Right hindlimb (tissue), 1 donor: ENCODE results near the gene STAMBPL1.
A peak's percentile ranks its signal among the peaks of the same experiment; 100 is the strongest.

Experiments
- DNase-seq: peaks from one replicate; pipeline ENCODE4 v3.0.0-alpha.2; 2018

The STAMBPL1 gene

DNA sequence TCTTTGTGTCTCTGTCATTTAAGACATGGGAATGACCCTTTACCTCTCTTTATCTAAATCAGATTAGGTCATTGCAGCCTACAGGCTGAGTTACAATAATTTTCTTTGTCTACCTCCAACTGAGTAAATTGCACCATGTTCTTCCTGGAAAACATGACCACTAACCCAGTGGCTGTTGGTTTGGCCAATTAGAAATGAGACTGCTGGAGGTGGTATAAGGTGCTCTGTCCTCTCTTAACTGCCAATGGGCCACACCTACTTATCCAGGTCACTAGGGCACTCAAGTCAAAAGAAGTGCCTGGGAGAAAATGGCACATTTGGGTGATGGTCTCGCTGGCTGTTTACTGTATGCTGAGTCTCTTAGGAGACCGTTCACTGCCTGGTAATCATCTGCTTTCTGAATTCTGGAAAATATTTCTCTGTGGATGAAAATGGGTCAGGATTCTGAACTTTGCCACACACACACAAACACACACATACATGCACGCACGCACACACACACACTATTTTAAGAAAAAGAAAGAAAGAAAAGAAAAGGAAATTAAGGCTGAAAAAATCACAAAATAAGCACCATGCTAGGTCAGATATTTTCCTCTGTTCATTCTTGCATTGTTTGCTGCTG lies 16.4 kb downstream of the STAMBPL1 start:
- no peak for DNase-seq

DNA sequence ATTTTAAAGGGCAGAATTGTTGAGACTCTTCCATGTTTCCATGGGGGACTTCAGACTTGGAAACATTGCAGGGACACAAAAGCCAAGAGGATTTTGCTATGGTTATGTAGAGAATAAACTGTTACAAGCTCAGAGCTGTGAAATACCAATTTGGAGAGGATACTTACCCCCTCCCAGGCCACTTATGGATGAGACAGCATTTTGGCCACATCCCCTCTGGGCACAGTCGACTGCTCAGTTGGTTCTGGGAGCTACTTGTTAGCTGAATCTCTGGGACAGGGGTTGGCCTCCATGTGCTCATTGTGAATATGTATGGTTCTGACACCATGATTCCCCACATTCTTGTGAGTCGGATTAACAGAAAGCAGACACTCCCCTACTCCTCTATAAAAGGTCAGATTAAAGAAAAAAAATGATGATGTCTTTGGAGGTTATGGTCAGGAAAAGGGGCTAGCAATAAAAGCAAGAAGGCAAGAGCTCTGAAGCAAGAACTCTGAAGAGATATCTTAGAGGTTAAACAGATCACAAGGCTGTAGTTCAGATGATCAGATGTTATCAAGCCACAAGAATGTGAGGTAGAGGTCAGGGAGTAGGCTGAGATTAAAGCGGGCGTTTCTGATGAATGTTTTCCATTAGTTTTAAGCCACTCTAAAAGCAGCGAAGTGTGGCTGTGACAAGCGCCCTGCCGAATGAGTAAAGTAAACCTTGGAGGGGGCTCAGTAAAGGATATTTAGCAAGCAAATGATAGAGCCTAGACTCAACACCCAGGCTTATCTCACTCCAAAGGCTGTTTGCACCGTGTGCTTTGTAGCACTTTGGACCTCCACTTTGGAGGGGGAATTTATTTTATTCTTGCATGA lies 17.2 kb downstream of the STAMBPL1 start:
- DNase-seq: peak; percentile 45

DNA sequence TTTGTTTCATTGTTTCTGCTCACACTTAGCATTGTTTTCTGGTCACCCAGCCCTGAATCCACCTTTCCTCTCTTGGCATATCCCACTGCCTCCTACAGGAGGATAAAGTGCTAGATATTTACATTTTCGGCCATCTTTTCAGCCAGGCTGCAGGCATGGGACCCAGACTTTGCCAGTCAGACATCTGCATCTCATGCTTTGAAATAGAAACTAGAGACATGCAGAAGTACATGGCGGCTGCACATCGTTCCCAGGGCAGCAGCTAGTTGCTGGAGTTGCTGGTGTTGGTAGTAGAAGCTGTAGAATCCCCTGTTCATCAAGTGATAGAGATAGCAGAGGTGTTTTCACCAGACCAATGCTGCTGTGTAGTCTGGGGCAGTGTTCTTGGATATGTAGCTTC lies 18.7 kb downstream of the STAMBPL1 start:
- no peak for DNase-seq

DNA sequence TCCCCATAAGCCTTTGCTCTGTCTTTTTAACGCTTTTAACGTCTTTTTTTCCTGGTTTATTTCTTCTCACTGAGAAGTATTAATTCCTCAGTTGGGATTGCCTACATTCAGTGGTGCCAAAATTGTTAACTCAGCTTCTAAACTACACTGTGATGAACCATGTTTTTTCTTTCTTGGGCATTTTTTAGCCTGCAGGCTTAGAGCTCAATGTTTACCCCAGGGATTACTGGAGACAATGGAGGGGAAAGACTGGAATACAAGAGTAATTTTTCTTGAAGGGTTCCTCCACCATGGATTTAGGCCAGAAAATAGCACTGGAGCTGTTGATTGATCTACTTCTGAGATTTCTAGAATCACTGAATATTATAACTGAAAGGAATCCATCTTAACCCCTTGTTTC lies 19.8 kb downstream of the STAMBPL1 start:
- DNase-seq: no peak

DNA sequence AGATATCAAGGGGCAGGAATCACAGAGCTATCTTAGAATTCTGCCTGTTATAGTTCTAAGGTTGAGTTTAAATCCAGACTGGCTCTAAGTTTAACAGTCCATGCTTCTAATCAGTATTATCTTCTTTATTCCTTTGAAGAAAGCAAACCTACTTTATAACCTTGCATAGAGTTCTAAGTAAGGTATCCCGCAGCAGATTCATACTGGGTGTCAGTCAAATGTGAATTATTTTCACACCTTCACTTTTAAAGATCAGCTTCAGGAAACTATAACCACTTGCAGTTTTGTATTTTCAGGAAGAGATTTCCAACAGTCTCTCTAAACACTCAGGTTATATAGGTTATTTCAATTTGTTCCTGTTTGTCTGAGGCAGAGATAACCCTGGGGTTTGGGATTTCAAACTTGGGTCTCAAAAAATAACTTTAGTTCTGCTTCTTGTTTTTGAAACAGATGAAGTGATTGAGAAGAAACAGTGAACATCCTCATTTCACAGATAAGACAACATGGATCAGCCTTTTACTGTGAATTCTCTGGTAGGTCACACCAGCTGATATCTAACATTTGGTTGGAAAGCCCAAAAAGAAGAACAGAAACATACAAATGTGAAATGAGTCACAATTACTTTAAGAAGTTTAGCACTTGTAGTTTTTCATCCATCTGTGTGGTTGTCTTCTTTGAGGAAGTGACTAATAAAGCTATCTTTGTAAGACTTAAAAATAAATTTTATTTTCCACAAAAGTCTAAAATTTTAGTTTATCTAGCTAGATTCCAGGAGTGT lies 21.4 kb downstream of the STAMBPL1 start:
- DNase-seq: no peak

DNA sequence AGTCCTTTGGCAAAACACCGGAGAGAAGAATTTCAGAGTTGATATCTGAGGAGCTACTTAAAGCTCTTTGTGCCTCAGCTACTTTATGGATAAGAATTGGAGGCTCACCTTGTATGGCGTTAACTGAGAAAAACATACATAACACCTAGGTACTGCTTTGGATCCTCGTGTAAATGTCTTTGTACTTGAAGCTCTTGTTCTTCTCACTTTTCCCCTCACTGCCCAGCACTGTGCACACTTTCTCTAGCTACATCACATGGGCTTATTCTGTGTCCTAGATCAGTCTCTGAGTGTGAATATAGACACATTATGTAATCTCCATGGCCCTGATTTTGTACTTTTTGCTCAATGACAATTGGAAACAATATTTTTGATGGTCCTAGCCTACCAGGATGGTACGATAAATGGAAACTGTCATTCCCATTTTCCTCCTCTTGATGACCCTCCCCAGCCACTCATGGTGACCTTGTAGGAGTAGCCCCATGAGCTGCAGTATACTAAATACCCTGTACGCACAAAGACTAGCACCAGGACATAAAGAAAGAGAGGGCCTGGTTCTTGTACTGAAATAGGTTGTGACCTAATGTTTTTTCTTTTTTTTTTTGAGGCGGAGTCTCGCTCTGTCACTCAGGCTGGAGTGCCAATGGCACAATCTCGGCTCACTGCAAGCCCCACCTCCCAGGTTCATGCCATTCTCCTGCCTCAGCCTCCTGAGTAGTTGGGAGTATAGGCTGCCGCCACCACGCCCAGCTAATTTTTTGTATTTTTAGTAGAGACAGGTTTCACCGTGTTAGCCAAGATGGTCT lies 22.1 kb downstream of the STAMBPL1 start:
- DNase-seq: no peak

DNA sequence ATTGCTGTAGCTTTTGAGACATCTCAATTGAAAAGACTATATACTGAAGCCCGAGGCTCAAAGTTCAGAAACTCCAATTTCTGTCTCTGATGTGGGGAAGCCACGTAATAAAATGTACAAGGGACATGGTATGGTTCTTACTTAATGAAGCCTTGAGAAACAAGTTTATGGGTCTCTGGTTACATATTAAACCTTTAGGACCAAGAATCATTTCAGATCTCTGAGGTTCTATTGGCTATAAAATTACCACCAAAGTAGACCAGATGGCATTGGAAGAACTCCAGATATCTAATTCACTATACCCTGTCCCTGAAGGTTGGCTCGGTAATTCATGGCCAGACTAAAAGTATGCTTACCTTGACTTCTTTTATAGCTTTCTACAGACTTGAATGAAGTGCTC lies 23.7 kb downstream of the STAMBPL1 start:
- no peak for DNase-seq

DNA sequence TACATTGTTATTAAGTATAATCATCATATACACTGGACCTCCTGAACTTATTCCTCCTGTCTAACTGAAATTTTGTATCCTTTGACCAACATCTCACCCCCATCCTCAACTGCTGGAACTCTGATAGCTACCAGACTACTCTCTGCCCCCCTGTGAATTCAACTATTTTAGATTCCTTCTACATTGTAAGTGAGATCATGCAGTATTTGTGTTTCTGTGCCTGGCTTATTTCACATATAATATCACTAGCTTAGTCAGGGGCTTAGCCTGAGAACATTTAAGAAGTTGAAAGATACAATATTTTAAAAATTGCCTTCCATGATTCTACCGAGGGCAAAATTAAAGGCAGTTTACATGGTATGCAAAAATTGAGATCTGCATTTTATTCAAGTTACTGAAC lies 26.9 kb downstream of the STAMBPL1 start:
- no peak for DNase-seq

DNA sequence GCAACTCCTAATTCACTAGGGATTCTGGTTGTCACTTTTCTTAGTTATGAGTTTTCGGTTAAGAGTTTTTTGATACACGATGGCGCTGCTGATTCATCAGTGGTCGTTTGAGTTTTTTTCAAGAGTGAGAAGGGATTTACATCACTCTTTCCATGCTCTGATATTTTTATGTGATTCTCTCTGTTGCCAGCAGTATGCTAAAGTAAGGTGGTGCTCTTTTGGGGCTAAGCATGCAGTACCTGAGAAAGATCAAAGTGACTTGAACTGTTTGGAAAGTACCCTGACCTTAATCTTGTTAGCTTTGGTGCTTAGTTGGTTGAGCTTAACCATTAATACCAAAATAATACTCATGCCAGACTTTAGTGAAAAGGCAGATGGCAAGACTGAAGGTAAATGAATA lies 28.1 kb downstream of the STAMBPL1 start:
- DNase-seq: no peak

DNA sequence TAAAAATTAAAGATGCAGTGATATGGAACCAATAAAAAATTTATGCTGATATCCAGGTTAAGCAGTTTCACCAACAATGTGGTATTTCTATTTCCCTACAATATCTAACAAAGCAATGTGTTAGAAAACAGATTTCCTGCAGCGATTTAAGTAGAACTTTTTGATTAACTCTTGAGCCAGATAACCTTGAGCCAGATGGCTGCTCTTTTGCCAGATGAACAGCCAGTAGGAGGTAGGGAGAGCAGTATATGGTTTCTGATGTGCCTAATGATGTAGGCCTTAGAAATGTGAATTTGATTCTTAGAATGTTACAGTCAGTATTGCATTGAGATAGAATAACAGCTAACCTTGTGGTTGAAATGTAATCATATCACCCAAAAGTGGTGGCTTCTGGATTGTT lies 31.1 kb downstream of the STAMBPL1 start:
- no peak for DNase-seq

DNA sequence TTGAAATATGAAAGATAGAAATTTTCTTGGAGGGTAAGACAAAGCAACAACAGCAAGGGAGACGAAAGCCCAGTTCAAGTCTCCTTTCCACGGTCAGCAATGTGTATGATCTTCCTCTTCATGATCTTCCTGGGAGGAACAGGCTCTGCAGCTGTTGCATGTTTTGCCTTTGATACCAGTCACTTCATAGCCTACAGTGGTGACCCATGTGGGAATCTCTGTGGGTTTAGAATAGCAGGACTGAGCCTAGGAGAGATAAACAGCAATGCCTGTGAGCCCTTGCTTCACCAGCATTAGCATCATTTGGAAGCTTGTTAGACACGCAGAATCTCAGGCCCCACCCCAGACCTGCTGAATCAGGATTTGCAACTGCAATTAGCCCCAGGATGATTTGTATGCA lies 31.8 kb downstream of the STAMBPL1 start:
- DNase-seq: no peak

DNA sequence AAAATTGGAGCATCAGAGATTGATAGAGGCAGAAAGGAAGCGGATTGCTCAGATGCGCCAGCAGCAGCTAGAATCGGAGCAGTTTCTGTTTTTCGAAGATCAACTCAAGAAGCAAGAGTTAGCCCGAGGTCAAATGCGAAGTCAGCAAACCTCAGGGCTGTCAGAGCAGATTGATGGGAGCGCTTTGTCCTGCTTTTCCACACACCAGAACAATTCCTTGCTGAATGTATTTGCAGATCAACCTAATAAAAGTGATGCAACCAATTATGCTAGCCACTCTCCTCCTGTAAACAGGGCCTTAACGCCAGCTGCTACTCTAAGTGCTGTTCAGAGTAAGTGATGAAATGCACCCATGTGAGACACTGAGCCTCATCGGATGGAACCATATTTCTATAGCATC lies 33.1 kb downstream of the STAMBPL1 start:
- DNase-seq: no peak

DNA sequence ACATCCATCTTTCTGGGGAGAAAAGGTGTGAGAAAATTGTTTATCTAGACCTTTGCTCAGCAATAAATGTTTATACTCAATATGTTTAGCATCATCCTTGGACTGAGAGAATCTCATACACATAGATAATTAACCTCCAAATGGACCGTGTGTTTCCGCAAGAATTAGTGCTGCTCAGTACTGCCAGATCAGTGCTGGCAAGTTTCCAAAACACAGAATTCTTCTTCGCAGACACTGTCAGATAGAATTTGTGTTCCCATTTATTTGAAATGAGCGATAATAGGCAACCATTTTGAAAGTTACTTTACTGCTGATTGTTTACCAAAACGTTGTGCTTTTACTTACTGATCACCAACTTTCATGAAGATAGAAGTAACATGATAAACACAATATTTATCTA lies 33.7 kb downstream of the STAMBPL1 start:
- DNase-seq: no peak

DNA sequence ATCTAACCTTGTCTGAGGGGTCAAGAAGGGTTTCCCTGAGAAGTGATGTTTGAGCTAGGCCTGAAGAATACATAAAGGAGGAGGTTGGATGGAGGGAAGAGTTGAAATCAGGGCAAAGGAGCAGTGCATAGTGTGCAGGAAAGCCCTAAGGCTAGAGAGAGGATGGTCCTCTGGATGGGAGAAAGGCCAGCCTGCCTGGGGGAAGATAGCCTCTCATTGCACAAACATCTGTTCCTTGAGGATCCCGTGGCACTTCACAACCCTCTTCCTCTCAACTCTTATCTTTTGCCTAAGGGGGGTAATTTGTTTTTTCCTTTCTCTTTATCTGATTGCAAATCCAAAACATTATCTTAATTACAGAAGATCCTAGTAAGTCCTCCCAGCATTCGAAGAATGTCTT lies 35.7 kb downstream of the STAMBPL1 start:
- DNase-seq: no peak

DNA sequence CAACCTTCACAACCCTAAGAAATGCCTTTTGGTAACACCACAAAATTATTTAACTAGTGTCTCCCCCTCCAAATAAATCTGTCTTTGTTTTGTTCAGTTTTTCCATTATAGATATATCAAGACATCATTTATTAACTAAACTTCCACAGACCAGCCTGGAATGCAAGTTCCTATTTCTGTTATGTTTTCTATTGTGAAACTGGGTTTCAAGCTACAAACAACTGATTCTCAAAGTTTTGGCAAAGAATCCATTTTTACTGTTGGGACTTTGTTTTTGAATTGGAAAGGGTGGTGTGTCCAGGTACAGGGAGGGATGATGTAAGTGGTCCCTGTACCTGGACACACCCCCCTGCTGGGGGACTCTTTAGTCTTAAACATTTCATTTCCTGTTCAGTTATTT lies 36.2 kb downstream of the STAMBPL1 start:
- no peak for DNase-seq

DNA sequence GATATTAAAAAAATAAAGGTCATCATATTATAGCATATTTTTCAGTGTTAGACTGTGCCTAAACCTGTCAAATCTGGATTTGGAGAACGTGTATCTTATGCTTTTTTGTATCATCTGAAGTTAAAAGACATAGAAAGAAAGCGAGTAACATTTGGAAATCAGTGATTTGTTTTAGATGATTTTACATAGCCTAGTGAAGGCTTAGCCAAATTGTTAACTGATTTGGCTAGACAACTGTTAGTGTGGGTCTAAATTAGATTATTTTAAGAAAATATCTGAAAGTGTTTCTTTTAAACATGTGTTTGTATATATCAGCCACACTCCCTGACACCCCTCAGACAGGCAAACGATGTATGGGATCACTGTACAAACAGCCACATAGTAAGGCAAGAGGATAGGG lies 36.9 kb downstream of the STAMBPL1 start:
- no peak for DNase-seq

DNA sequence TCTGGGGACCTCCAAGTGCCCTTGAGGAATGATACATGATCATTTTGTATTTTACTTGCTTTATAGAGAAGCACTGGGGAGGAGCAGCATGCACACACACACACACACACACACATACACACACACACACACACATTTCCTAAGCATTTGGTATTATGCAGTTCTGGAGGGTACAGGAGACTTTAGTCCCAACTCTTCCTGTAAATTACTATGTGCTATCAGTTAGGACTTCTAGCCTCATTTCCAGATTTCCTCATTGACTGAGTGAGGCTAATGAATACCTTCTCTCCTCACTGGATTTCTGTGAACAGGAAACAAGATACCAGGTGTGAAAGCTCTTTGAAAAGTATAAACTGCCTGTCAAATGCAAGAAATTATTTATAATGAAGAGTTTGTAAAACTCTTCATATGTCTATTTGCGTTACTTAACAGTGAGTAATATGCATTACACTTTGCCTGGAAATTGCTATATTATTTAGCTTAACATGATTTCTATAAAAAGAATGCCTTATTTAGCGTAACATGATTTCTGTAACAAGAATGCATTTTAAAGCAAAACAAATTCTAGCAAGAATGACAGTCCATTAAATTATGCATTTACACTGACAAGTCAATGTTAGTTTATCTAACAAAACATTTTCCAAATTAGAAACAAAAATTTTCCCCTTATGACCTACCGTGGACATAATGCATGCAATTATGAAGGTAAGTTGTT lies 38.3 kb downstream of the STAMBPL1 start:
- no peak for DNase-seq

DNA sequence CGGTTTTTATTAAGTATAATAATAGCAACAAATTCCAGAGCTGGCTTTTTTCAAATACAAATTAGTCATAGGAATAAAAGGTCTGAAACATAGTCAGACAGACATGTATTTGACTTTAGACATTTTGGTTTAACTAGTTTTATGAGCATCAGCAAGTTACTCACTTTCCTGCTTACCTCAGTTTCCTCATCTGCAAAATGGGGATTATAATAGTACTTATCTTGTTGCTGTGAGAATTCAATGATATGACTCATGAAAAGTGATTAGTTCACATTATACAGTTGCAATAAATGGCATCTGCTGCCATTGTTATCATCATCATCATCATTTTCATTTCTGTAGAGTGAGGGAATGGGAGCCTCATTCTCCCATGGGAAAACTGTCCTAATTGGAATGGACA lies 39.0 kb downstream of the STAMBPL1 start:
- no peak for DNase-seq

DNA sequence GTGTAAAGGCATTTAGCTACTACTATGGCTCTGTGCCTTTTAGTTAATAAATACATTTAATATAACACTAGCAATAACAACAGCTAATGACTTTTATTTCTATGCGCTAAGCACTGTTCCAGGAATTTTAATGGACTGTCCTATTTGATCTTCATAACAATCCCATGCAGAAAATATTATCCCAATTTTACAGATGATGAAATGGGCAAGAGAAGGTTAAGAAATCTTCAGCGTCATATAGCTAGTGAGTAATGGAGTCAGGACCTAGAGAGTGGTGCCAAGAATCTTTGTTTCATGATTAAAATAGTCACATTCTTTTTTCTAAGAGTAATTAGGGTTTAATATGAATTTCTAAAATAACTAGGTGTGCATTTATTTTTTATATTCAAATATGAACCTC lies 40.2 kb downstream of the STAMBPL1 start:
- DNase-seq: no peak

DNA sequence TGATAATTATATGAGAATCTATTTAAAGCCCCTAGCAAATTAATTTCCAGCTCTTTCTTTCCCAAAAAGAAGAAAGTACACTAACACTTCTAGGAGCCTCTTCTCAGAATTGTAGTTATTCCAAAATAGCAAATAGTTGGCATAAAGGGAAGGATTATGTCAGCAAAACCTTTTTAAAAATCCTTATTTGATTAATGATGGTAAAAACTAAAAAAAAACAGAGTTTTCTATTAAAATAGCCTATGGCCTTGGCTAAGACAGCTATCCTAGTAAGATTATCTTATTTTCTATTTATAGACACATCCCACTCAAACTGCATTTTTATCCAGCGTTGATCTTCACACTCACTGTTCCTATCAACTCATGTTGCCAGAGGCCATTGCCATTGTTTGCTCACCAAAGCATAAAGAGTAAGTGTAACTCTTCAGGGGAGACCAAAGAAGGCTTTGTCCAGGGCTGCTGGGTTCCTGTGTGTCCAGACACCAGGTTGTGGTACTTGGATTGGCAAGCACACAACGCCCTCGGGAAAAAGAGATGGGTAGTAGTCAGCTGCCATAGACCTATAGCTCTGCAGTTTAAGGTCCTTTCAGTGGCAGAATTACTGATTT lies 41.0 kb downstream of the STAMBPL1 start:
- no peak for DNase-seq

DNA sequence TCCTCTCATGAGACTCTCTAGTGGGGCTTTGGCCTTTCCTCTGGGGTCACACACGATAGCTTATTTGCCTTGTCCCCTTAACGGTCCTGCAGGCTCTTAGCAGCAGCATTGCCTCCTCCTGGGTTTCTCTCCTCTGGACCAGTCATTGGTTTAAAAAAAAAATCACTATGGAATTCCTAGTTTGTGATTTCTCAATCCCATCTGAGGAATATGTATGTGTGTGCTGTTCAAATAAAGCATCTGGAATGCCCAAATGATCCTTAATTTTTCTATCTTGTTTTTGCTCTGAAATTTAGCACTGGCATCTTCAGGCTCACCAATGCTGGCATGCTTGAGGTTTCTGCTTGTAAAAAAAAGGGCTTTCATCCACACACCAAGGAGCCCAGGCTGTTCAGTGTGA lies 42.0 kb downstream of the STAMBPL1 start:
- DNase-seq: no peak

DNA sequence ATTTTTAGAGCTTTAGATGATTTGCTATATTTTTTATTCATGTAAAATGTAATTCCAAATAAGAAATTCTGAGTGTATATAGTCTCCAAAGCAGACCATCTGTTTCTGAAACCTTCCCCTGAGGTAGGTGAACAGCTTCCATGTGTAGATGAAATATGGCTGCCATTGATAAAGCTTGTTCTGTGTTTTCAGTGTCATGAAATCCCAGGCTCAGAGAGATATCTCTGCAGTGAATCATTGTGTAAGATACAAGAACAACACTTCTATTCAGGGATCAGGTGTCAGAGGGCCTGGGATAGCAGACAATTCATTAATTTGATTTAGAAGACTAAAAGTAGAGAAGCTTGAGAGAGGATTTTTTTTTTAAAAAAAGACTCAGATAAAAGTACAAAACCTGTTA lies 43.5 kb downstream of the STAMBPL1 start:
- DNase-seq: no peak
